RWPE1 (cell line): ENCODE data around the gene CIAO1.

ENCODE experiments used
- CTCF ChIA-PET: fragments of 350-600 bp; sonication (Branson Sonifier 250); formaldehyde crosslinking; extraction: SDS; loops from one replicate; lab custom pipeline; 2021; lab: Yijun Ruan, JAX
- POLR2A ChIA-PET: fragments of 400-600 bp; formaldehyde crosslinking; extraction: SDS; loops from one replicate; lab custom pipeline; 2020; ENCODE audit warnings: antibody characterized with exemption; ENCODE audit not compliant: low non-redundant PET; lab: Yijun Ruan, JAX
- DNase-seq: peaks from one replicate; pipeline ENCODE4 v3.0.0; 2012; ENCODE audit warnings: low spot score
- H3K27ac ChIP-seq: fragments of 450-650 bp; 2 replicates; pipeline ENCODE4 v1.5.1; 2017
- CTCF ChIP-seq: fragments of 450-650 bp; conservative IDR thresholded peaks from 2 replicates; pipeline ENCODE4 v1.5.1; 2017; ENCODE audit warnings: low read depth, mild to moderate bottlenecking

The CIAO1 gene

DNA sequence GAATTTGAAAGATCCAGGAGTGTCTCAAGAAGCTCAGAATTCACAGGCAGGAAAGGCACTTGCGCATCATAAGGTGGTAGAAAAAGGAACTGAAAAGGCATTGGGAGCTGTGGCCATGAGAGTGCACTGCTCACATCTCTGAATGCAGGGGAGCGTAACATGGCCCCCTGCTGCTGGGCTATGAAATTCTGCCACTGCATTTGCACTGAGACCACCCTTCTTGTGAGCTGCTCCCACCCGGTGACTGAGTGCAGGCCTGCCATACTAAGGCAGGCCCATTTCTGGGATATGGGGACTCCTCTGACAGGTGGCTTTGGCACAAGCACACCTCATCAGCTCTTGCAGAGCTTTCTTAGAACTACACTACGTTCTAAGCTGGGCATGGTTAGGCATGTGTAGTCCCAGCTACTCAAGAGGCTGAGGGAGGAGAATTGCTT lies 32.1 kb upstream of the CIAO1 start:
- CTCF ChIA-PET, result interaction anchor here (0.5 to 0.6 kb wide), 3 partner anchors 25 to 321 kb away, joined by 3 read pairs; no protein-coding TSS in a partner anchor
- no peak overlapping the region for H3K27ac ChIP-seq
- DNase-seq, result no peak
- TF ChIP-seq CTCF, result no peak
- POLR2A ChIA-PET, result no interaction called here

- TF ChIP-seq CTCF, result no peak
- POLR2A ChIA-PET, result no interaction called here
Measured at GRCh38 chr2:96236882-96237281, 29.1 kb upstream of the CIAO1 start.

DNA sequence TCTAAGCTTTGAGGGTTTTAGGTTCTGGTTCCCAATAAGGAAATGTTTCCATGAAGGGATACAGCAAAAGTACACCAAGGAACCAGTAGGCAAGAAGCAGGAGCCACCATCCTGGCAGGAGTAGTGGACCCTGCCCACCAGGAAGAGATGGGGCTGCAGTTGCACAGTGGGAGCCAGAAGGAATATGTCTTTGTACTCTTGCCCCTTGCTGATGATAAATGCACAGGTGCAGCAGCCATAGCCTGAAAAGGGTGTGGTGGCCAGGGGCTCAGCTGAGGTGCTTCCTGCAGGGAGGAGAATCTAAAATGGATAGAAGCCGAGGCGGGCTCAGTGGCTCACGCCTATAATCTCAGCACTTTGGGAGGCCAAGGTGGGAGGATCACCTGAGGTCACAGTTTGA lies 27.8 kb upstream of the CIAO1 start:
- DNase-seq, result no peak
- CTCF ChIA-PET, result interaction anchor here (0.6 kb wide), 1 partner anchor 950 kb away, joined by 3 read pairs; no protein-coding TSS in a partner anchor
- no peak overlapping the region for H3K27ac ChIP-seq
- POLR2A ChIA-PET, result no interaction called here
- TF ChIP-seq CTCF, result no peak

More at GRCh38 chr2:96236882-96237281, 29.1 kb upstream of the CIAO1 start:
- no peak for DNase-seq
- H3K27ac ChIP-seq, result no peak overlapping the region
- CTCF ChIA-PET, result no interaction called here

DNA sequence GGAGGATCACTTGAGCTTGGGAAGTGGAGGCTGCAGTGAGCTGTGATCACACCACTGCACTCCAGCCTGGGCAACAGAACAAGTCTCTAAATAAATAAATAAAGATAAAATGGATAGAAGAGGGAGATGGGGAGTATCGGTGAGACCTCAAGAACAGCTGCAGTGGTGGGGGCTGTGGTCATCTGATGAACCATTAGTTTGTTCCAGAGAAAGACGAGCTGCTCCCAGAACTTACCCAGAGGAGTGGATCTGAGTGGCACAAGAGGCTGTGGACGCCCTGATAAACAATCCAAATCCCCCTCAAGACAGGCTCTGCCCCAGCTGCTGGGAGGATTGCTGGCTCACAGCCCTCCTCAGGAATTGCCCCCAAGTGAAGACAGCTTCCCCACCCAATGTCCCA lies 26.9 kb upstream of the CIAO1 start:
- DNase-seq, result no peak
- no peak for TF ChIP-seq CTCF
- H3K27ac ChIP-seq, result no peak overlapping the region
- ChIA-PET POLR2A (no interaction called here), CTCF (interaction anchor here (0.7 kb wide), 1 partner anchor 17 kb away, joined by 4 read pairs; no protein-coding TSS in a partner anchor)

DNA sequence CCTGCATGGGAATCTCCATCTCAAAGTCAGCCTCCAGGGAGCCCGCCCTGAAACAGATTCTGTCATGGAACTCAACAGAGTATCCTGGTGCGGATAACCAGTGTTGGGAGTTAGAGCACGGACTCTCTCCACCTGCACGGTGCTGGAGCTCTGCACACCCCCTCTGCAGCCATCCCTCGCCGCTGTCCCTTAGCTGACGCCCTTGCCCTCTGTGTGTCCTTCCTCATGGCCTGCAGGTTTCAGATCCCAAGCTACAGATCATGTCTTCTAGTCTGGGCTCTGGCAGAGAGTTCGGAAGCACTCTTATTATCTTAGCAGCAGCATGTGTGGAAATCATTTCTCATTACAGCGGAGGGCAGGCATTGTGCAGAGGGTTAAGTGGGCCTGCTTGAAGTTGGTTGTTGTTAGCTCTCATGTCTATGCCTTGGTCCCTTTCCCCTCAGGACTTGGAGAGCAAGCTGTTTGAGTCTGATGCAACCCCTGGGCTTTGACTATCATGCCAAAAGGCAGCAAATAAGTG lies 26.2 kb upstream of the CIAO1 start:
- POLR2A ChIA-PET, result no interaction called here
- no peak for TF ChIP-seq CTCF
- CTCF ChIA-PET, result interaction anchor here (0.6 to 1.1 kb wide), 2 partner anchors 12 to 84 kb away, joined by 3 read pairs; no protein-coding TSS in a partner anchor
- H3K27ac ChIP-seq, result no peak overlapping the region
- DNase-seq, result no peak

- TF ChIP-seq CTCF, result no peak
- ChIA-PET CTCF (interaction anchor here (0.6 to 1.1 kb wide), 2 partner anchors 13 to 85 kb away, joined by 3 read pairs; no protein-coding TSS in a partner anchor), POLR2A (interaction anchor here (1.0 kb wide), 1 partner anchor 32 kb away, joined by 3 read pairs; the partner anchor contains the start of gene STARD7)
- no peak for DNase-seq
- peak overlapping the region; percentile 79 for H3K27ac ChIP-seq
Measured at GRCh38 chr2:96240341-96241038, 25.5 kb upstream of the CIAO1 start.
